Activated CD4-positive, alpha-beta T cell treated with anti-CD3 and anti-CD28 coated beads for 4 hours (primary cell): ENCODE data around the gene OLFM3.

Experiments
- DNase-seq, 2 donors: peaks; one replicate each; pipeline ENCODE4 v3.0.0-alpha.2; 2020

Gene OLFM3

DNA sequence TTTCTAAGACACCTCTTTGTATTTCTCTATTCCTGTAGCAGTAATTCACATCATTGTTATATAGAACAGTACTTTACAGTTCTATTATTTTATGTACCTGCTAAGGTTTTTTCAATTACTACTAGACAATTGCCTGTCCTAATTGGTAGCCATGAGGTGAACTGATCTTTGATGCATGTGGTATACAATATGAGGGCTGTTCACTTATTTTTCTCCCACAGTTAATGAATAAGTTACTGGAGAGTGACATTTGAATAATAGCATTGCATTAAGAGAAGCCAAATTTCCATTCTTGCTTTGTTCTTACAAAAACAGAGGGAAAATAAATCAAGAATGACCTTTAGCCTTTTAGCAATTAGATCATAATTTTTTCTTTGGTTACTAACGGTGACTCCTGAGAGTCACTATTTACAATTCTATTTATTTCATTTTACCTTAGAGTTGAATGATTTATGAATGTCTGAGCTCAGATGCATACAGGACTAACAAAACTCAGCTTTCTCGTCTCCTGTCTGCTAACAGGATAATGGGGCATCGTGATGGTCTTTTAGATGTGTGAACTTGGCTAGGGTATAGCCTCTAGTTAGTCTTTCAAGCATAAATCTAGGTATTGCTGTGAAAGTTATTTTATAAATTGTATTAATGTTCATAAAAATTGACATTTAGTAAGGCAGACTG is 54.1 kb downstream of the OLFM3 start:
- no peak for DNase-seq

DNA sequence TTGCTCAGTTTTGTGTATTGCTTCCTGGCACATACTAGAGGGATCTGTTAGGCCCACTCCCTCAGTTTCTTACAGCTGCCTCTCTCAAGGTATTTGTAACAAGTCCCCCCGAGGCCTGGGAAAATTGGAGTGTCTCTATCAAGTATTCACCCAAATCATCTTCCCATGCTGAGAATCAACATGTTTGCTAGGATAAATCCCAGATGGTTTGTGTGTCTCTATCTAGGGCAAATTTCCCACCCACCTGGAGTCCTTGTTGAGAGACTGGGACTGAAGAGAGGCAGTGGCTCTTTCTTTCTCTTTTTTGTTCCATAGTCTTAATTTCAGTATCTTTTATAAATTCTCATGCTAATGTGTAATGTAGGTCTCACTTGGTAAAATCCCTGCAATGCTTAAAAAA is 58.0 kb downstream of the OLFM3 start:
- DNase-seq: no peak

DNA sequence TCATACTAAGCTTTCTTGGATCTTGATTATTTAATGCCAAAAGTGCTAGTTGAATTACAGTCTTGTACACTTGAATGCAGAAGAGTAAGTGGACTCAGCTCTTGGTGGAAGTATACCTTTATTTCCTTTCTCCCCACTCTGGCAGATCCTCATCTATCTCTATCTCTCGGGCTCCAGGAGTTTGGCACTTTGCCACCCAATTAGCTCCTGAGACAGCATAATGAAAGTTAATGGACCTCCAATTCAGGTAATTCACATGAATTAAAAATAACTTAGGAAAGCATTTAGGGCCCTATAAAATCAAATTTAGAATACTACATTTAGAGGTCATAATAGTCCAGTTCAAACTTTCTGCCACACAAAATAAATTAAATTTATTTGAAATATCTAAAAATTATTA is 67.4 kb downstream of the OLFM3 start:
- DNase-seq: no peak

DNA sequence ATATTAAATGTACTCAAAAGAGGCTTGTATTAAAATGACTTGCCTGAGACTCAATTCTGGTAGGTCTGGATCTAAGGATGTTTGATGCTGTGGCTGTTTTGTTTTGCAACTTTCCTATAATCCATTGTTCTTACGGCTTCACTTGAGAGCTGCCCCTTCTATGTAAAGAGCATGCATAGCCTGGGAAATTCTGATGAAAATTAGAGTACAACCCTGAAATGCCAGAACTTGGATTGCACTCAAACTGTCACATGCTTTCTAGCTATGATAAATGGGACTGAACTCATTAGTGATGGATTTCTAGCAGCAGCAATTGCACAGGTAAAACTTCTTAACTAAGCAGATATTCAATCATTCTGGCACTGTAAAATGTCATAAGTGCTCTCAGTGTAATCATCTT is 67.9 kb downstream of the OLFM3 start:
- DNase-seq: no peak

DNA sequence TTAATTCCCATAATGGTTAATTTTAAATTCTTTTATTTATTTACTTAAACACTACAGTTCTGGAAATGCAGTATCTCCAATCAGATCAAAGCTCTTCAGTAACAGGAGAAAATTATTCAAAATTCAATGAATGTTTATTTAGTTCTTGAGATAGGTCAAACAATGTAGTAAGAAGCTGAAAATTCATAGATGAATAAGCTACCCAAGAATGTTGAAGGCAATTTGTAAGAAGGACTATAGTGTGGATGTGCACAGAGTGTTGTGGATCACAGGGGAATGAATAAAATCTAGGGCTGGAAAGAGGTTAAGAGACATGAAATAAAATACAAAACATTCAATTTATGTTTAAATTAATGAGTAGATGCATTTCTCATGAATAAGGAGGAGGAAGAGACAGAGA is 72.0 kb downstream of the OLFM3 start:
- no peak for DNase-seq

DNA sequence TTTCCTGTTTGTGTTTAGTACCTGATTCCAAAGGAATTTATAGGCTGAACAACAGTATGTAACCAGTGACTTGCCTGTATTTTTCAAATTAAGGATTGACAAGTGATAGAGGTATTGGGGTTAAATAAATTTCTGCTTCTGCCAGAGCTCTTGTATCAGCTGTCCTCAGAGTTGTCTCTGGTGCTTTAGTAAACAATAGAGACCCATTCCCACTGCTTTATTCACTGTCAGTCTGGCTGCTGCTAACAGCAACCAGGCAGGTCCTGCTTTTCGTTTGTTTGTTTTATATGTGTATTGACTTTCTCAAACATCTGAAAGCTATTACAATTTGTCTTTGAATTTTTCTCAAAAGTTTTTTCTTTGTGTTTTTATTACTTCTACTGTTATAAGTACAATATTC is 76.1 kb downstream of the OLFM3 start:
- no peak for DNase-seq

DNA sequence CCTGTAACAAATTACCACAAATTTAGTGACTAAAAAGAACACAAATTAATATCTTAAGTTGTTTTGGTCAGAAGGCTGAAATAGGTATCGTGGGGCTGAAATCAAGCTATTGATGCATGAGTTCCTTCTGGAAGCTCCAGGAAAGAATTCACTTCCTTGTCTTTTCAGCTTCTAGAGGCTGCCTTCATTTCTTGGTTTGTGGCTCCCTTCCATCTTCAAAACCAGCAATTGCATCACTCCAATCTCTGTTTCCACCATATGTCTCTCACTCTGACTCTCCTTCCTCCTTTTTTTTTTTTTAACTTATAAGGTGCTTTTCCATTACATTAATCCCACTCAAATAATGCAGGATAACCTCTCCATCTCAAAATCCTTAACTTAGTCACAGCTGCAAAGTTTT is 78.4 kb downstream of the OLFM3 start:
- no peak for DNase-seq

DNA sequence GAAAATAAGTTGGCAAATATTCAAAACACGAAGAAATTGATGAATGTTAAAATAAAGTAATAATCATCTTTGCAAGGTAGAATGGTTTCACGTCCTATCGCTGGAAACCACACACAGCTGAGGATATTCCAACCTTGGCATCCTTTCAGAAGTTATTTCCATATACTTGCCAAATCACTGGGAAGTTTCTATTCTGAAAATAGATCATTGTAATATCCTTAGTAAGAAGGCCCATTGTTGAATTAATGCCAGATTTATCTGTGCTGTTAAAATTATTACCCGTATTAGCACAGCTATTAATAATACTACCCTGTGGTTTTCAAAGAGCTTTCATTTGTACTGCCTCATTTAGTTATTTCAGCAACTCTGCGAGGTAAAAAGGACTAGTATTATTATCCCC is 81.1 kb downstream of the OLFM3 start:
- DNase-seq: no peak

DNA sequence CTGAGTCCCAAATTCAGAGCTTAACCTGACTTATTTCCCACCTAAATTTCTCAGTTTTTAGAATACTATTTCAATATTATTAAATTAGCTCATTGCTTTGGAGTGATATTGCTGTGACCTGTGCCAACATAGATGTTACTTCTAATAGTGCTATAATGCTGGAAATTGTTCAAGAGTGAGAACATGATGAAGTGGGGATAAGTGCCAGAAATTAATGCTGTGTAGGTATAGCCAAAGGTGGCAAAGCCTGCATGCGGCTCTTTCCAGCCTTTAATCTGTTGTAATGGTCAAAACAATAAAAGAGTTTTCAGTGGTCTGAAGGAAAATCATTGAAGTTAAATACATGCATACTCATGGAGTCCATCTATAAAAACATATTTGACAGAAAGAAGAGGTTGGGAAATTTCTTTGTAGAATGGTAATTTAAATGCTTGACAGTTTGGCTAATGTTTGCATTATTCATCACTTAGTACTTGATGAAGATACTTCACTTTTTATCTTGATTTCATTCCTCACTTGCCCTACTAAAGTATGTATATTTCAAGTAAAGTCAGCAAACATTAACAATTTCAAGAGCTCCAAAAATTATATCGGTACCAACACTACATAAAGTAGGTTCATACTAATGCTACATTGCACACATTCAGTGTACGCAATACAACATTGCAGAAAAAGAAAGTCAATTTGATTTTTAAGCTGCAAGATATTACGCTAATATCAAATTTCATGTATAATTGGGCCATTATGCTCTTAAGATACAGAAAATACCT is 82.1 kb downstream of the OLFM3 start:
- DNase-seq: no peak

DNA sequence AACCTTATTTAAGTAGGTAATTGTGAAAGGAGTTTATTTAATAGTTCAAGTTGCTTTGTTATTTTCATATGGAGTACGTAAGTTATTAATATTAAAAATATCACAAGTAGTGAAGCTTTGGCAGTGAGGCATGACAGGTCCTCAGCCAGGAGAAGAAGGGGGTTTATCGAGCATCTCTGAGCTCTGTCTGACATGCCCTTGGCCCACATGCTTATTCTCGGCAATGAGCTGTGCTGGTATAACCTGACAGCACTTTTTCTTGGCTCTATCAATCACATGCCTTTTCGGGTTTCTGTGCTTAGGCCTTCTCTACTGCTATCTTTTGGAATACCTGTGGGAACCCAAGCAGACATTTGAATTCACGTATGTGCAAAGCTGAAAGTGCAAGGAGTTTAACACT is 84.8 kb downstream of the OLFM3 start:
- no peak for DNase-seq

DNA sequence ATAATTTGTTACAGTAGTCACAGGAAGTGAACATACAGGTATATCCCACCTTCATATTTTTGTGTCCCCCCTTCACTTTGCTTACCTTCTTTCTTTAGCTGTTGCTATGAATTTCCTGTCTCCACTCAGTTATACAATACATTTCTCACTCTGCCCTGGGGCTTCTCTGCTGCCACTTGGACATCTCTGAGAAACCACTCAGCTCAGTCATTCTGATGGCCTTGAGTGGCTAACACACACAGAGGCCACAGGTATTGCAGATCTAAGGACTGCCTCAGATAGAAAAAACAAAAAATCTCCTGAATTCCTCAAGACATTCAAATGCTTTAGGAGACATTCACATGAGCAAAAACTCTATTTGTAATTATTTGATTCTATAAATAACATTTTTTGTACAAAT is 87.7 kb downstream of the OLFM3 start:
- DNase-seq: no peak

DNA sequence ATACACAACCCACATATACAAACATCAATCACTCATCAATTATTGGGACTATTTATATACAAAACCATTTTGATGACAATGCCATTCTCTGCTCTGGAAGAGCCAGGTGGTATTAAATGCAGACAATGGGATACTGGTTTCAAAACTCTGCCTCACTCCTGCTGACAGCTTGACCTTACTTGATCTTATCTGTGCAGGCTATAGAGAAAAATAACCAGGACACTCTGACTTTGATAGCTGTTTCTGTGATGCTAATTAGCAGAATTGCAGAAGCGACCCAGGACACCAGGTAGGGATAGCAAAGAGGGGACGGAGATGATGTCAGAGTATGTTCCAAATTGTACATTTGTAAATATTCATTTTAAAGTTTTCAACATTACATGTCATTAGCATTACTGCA is 89.5 kb downstream of the OLFM3 start:
- no peak for DNase-seq

DNA sequence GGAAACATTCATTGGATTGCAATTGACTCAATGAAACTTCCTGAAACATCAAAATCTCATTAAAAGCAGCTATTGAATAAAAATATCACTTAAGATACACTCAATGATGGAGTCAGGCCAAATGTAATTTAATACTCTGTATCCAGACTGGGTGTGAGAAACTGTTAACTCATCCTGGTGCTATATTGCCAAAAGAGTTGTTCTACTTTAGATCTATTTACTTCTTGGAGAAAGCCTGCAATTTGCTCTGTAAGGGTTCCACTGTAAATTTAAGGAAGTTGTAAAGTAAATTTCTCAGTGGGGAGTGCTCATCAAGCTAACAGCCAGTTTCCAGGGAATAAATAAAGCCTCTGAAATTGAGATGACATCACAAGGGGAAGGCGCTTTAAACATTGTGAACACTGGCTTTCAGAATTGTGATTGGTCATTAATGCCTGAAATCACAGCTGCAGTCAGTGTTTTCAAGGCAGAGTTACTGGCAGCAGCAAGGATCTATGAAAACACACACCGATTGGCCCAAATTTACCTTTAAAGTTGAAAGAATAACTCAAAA is 91.4 kb downstream of the OLFM3 start:
- no peak for DNase-seq

DNA sequence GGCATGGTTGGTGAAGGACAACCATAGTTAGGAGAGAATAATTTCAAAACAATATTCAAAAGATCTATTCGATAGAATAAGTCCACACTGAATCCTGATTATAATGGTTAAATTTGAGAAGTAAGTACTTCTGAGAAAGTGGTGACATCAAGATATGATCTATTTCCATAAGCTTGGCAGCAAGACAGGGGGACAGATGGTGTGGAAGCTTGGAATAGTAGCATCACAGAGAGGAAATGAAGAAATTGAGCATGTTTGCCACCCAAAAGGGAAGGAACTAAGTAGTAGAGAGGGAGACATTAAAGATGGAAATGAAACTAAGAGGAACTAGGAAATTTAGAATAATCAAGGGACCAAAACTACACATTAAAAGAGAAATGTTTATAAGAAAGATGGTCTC is 94.5 kb downstream of the OLFM3 start:
- DNase-seq: no peak

DNA sequence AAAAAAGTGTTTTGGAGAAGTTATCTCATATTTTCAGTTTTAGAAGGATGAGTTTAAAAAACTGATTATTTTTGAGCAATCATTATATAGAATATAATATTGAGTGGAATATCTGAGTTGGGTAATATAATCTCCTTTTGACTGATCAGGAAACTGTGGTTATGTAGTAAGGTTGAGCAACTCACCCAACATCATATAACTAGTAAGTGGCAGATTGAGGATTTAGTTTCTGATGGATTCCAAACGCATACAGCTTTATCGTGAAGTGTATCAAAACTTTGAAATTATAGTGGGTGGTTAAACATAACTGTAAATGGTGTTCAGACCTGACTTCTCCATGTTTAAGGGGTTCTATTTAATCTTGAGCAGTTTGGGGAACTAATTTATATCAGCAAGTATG is 98.6 kb downstream of the OLFM3 start:
- no peak for DNase-seq

DNA sequence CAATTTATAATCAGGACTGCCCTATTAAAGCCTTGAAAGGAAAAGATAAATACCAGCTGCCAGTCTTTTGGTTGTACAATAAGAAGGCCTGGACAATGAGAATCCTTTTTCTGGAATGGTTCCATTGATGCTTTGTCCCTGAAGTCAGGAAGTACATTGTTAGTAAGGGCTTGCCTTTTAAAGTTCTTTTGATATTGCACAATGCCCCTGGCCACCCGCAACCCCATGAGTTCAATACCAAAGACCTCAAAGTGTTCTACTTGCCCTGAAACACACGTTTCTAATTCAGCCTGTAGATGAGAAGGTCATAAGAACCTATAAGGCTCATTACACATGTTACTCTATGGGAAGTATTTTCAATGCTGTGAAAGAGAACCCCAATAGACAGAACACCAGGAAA is 112.1 kb downstream of the OLFM3 start:
- DNase-seq: no peak

DNA sequence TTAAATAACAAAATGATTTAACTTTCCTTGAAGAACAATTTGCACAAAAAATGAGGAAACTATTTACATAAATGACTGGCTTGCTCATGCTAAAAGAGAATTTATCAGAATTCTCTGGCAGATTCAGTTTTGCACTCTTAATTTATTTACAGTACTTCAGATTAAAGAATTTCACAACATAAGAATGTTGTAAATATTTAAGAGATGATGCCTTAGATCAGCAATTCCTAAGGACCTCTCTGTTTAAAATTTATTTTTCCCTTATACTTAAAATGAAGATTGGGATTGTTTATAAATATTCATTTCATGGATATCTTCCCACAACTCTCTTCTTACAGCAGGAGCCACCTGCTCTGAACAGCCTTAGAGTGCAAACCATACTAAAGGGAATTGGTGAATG is 120.8 kb downstream of the OLFM3 start:
- no peak for DNase-seq

DNA sequence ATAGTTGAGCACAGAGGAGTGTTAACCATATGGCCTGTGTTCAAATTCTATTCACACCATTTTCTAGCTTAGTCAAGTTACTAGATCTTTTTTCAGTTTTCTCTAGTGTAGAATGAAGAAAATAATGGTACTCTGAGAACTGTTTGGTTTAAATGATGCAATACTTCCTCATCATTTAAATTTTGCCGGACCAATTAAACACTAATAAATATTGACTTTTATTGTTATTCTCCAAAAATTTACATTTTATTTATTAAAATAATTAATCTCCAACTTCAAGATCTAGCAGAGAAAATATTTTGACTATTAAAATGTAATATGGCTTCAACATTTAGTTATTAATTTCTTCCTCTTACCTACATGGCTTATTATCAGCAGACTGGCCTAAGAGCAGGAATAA is 123.1 kb downstream of the OLFM3 start:
- DNase-seq: no peak

DNA sequence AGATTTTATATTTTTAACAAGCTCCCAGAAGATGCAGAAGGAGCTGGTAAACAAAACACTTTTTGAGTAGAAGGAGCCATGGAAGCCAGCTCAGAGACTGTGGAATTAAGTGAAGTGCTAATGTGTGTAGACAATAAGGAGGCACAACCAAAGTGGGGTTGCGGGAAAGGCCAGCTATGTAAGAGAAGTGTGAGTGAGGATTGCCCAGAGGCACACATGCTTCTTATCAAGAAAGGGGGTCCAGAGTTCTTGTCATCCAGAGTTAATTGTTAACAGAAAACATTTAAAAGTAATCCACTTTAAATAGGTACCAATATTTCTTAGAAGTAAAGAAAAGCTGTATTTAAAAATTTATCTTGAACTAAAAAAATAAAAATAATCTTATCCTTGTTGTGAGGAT is 136.8 kb downstream of the OLFM3 start:
- no peak for DNase-seq

DNA sequence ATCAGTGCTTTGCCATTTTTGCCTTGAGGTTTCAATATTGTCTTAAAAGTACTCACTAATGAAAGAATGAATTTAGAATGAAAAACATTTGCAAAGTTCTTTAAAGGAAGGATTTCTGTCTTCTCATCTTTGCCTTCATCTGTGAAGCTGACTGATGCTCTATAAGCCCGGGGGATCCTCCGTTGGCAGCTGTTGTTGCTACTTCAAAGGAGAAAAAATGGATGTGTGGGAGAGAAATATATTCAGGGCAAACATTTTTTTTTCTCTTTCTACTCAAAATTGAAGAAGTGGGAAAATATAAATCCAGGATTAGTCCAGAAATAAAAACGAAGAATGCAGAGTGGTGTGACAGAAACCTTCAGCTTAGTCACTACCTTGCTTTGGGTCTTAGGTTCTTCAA is 142.5 kb downstream of the OLFM3 start:
- DNase-seq: no peak

DNA sequence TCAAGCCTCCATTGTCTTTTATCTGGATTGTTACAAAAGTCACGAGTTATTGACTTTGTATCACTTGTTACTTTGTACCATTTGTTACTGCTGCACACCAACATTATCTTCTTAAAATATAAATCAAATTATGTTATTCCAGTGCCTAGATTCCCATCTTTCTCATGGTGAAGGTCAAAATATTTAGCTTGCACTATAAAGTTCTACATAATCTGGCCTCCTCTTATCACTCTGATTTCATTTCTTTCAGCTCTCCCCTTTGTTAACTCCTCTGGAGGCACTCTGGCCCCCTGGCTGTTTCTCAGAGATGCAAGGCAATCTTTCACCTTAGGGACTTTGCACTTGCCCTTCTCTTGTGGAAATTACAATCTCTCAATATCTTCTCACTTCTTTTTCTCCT is 143.8 kb downstream of the OLFM3 start:
- DNase-seq: no peak

DNA sequence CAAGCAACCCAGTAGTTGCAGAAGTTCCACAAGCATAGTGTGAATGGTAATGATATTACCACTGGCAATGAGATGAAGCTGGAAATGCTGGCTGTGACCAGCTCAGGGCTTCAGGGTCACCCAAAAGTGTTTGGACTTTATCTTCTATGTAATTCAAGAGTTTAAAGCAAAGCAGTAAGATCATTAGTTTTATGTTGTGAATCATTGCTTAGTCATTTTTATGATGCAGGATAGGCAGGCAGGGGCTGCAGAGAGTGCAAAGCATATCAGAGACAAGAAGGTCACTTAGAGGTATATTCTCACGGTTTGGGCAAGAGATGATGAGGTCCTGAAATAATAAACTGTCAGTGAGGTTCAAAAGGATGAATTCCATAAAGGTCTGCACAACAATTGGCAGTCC is 147.4 kb downstream of the OLFM3 start:
- no peak for DNase-seq

DNA sequence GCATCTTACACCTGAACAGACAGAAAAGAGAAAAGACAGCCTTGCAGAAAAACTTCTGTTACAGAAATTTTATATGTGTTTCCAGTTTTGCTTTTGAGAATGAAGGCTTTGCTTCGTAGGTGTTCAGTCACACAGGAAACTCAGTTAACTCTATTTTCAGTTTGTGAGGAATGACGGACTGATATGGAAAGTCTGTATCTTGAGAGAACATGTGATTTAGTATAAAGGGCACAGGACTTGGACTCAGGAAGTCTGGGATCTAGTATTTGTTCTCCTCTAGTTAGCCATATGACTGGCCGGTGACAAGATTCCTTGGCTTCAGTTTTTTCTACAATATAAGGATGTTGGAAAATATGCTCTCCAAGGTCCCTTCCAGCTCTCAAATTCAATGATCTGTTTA is 149.1 kb downstream of the OLFM3 start:
- DNase-seq: no peak

DNA sequence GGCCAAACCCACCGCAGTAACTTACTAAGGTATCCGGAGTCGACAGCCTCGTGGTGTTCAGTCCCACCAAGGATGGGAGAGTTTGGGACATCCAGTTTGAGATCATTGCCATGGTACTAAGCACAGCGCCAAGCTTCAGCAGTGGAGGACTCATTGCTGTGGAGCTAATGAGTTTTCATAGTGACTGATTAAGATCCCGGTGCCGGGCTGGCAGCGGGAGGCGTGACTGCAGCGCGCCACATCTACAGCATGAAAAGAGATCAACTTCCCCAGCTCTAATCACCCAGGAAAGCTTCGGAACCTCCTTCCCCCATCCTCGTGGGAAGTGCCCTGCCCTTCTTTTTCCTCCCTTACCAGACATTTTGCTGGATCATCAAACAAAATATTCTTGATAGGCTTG is 149.9 kb downstream of the OLFM3 start:
- no peak for DNase-seq

DNA sequence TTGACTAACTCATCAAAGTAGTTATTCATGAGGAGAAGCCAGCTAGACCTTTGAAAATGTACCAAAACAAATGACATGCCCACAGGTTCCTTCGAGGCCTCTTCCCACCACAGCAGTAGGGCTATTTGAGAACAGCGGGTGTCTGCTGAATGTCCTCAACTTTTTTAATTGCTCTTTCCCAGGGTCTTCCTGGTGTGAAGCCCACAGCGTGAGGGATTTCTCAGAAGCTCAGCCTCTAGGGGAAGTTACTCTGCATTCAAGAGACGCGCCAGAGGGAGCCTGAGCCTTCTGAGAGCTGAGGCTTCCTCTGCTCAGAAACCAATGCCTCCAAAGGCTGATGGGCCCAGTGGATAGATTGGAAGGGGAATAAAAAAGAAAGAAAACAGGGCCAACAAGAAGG is 153.6 kb downstream of the OLFM3 start:
- no peak for DNase-seq
